ENCODE results near the gene MVK.

The MVK gene

DNA sequence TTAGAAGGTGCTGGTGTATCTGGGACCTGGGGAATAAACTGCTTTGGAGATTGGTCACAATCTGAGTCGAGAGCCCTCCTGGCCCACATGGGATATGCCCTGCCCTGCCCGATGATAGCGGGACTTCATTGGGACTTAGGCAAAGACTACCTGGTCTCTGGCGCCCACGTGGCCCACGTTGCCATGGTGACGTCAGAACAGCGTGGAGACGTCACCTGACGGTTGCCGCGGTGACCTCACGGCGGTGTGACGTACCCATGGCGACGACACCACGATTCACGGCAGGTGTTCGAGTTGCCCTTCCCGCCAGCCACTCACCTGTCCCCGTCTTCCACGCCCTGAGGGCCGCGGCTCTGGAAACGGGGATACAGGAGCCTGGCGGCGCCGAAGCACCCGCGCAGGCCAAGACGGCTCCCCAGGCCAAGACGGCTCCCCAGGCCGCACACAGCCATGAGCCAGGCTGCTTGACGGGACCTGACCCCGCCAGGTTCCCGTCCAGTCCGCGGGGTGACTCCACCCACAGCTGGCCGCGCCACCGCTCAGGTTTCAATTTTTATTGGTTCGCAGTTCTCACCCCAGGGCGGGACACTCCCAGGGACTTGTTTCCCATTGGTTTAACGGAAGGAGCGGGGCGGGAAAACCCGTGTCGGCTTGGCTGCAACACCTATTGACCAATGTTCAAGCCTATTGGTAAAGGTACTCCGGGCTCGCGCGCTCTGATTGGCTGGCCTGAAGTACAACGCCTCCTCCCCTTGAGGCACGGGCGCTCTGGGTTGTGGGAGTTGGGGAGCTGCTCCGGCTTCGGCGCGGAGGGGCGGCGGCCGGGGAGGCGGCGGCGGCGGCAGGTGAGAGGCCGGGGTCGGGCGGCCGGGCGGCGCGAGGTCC lies at the start of gene MVK, which contains the start of gene MMAB:
Gene MVK, plus strand, starts transcription at position 766 of the 885 bp plus-strand sequence. CDS start 1,029 bp downstream, outside the sequence.
Gene MMAB, minus strand, starts transcription at position 476 of the 885 bp plus-strand sequence. Its CDS starts 24 bp downstream, at position 452.
- DNase-seq: peak; percentile 99 to 100

GRCh38 chr12:109524466-109525278 lies 48.9 kb upstream of the MVK start:
- no peak for DNase-seq

- no peak for DNase-seq
Measured at GRCh38 chr12:109525279-109525585, 48.4 kb upstream of the MVK start.

DNA sequence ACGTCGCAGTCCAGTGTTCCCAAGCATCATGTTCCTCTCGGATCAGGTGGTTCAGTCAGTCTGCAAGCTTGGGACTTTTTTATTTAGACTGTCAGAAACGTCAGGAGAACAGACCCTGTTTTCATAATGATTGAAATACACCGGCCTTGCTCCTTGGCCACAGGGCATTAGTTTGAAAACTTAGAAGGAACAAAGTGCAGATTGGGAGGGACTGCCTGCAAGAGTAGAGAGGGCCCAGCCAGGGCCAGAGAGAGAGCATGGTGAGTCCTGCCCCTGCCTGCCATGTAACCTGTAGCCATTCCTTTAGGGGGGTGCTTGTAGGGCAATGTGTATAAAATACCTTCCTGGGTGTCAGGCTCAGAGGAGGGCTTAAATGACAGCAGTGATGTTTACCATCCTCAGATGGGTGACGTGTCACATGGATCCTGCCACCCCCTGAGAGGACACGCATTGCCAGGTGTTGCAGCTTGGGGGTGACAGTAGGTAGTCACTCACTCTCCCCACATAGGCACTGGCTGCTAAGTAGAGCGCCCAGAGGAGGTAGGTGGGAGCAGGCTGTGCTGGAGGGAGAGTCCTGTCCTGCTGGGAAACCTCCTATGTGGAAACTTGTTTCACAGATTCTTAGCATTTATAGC lies 46.0 kb upstream of the MVK start:
- DNase-seq: no peak

- no peak for DNase-seq
Measured at GRCh38 chr12:109529691-109530640, 43.6 kb upstream of the MVK start.

GRCh38 chr12:109531411-109531810 lies 42.2 kb upstream of the MVK start:
- no peak for DNase-seq

DNA sequence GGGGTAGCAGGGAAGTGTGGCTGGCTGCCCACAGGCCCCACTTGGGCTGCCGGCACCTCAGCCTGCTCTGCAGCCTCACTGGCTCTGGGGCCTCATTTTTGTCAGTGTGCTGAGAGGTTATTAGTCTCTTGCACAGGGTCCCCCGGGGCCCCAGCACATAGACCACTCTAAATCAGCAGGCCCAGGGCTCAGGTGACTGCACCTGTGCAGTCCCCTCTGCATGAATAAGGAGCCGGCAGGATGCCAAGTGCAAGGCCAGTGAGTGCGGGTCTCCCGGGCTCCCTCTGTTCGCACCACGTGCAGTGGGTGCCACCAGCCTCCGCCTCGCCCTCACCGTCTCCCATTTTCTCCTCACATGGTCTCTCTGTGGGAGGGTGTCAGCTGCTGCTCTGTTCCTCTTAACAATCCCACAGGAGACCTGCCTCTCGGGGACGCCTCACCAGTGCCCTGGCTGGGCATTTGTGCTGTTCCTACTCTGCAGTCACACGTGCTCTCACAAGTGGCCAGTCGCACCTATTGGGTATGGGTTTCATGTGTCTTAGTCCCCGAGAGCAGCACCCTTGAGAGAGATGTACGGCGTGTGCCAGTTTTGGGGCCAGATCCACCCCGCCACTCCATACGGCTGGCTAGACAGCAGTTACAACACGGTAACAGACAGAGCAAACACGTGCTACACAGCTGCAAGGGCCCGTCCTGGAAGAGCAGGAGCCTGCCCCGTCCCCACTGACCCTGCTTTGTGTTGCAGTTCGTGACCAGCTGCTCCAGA lies 40.7 kb upstream of the MVK start:
- no peak for DNase-seq

- DNase-seq: no peak
Measured at GRCh38 chr12:109533487-109533740, 40.2 kb upstream of the MVK start.

DNA sequence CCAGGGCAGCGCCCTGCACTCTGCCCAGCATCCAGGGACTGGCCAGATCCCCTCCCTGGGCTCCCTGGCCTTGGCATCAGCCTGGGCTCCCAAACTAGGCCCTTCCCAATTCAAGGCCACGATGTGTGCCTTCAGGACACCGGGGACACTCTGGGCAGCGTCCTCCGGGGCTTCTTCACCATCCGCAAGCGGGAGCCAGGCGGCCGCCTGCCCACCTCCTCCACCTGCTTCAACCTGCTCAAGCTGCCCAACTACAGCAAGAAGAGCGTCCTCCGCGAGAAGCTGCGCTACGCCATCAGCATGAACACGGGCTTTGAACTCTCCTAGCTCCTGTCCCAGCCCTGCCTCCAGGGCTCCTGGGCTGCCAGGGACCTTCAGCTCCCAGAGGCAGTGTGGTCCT lies 39.1 kb upstream of the MVK start:
- no peak for DNase-seq

DNA sequence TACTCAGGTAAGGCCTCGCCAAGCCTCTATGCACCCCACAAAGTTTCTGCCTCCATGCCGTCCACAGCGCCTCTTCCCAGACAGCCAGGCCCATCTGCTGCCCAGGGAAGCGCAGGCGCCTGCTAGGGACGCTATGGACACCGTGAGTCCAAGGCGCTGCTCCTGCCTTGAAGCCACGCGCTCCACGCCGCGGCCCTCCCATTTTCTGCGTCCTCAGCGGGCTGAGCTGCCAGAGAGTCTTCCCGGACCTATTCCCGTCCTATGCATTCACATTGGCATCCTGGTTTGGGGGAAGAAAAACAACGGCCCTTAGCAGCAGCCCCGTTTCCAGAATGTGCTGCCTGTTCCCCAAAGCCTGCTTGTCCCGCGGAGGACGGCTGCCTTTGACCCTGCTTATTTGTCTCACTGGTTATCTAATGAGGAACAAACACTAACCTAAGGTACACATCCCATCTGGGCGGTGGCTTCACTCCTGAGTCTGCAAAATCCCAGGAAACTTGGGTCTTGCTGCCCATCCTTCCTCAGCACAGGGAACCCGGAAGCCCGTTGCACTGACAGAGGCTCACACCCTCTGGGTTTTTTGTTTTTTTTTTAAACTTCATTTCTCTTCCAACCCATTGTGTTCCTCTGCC lies 38.2 kb upstream of the MVK start:
- DNase-seq: no peak

- DNase-seq: no peak
Measured at GRCh38 chr12:109535863-109536250, 37.7 kb upstream of the MVK start.

DNA sequence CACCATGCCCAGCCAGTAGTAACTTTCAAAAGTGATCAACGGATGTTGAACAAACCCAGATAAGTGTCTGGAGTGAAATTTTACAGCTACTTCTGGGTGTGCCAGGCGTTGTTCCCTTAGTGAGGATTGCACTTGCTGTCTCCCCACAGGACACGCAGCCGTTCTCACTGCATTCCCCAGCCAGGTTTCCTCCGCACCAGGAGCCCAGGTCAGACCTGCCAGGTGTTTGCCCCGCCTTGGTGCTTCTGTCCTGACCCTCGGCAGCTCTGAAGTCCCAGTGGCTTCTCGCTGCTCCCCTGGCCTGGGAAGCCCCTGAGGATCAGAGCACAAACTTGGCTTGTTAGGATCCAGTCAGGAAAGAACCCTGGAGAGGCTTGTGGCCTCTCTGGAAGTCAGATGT lies 36.5 kb upstream of the MVK start:
- no peak for DNase-seq

- no peak for DNase-seq
Measured at GRCh38 chr12:109538191-109538863, 35.3 kb upstream of the MVK start.

- no peak for DNase-seq
Measured at GRCh38 chr12:109539508-109539907, 34.1 kb upstream of the MVK start.

GRCh38 chr12:109540526-109541412 lies 32.8 kb upstream of the MVK start:
- DNase-seq: no peak

- DNase-seq: no peak
Measured at GRCh38 chr12:109541413-109541726, 32.2 kb upstream of the MVK start.

DNA sequence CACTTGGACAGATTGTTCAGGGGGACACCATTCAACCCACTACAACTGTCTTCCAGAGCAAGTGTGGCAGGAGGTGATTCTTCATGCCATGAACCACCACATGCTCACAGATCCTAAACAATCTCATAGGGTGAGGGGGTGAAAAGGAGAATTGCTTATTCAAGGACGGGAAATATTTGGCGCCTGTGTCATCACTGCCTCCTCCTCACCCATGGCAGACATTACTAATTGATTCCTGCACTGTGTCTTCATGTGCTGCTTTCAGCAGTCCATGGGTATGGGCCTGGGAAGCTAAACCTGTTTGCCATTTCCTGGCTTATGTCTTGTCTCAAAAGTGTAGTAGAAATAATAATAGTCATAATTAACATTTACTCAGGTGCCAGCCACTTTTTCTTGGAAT lies 31.6 kb upstream of the MVK start:
- no peak for DNase-seq

GRCh38 chr12:109542876-109543275 lies 30.7 kb upstream of the MVK start:
- DNase-seq: no peak

DNA sequence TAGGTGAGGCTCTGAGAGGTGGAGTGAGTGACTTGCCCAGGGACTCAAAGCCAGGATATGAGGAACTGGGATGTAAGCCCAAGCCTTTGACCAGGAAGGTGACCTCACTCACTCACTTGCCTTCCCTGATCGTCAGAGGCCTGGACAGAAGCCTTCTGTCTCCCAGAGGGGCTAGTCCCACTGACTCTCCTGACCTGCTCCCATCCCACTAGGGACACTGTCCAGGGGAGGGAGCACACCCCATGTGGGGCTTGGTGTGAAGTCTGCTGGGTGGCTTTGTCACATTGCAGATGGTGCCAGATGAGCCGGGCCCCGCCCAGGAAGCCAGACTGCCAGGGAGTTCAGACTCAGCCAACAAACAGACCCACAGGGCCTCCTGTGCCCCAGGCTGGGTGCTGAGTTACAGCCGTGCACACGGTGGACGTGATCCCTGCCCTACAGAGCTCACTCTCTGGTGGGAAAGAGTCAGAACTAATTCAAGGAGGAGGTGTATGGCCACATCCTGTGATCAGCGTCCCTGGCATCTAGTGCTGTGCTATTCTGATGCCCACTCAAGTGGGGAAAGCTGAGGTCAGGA lies 28.6 kb upstream of the MVK start:
- DNase-seq: peak; percentile 14 to 32

GRCh38 chr12:109545826-109546225 lies 27.8 kb upstream of the MVK start:
- no peak for DNase-seq
